Mesendoderm (in vitro differentiated cells): ENCODE measurements around the gene LGR5.
"Not testable (repeated sequence)": the region's sequence is repeated elsewhere in the genome, so short reads cannot be mapped to it uniquely, and the experiment has no call there.

Source experiments
- DNase-seq: peaks from one replicate; pipeline ENCODE4 v3.0.0; 2013
- H2AK5ac ChIP-seq: 2 replicates; pipeline ENCODE4 v1.6.1; 2013; ENCODE audit warnings: low read length, inconsistent platforms
- H2BK120ac ChIP-seq: 2 replicates; pipeline ENCODE4 v1.6.1; 2013; ENCODE audit warnings: low read depth, mild to moderate bottlenecking, low read length, moderate library complexity, mixed read lengths
- H2BK15ac ChIP-seq: replicated peaks from 2 replicates; pipeline ENCODE4 v1.6.1; 2013; ENCODE audit warnings: low read depth, mild to moderate bottlenecking, moderate library complexity
- H2BK5ac ChIP-seq: 2 replicates; pipeline ENCODE4 v1.6.1; 2013; ENCODE audit warnings: low read length, inconsistent platforms
- H3K18ac ChIP-seq: 2 replicates; pipeline ENCODE4 v1.6.1; 2013; ENCODE audit warnings: mild to moderate bottlenecking, low read length, mixed read lengths
- H3K23ac ChIP-seq: one replicate; pipeline ENCODE4 v1.6.1; 2013; ENCODE audit warnings: low read length
- H3K27ac ChIP-seq: 2 replicates; pipeline ENCODE4 v1.5.1; 2013; ENCODE audit warnings: low read depth, mild to moderate bottlenecking, inconsistent platforms, low read length, moderate library complexity
- H3K27me3 ChIP-seq: 2 replicates; pipeline ENCODE4 v1.6.1; 2013; ENCODE audit warnings: low read length, control low read depth, mild to moderate bottlenecking, inconsistent platforms; ENCODE audit not compliant: insufficient read depth, poor library complexity
- H3K36me3 ChIP-seq: 2 replicates; pipeline ENCODE4 v1.6.1; 2013; ENCODE audit warnings: low read length, inconsistent platforms; ENCODE audit not compliant: control insufficient read depth, insufficient read depth
- H3K4ac ChIP-seq: one replicate; pipeline ENCODE4 v1.6.1; 2013; ENCODE audit warnings: low read depth, mild to moderate bottlenecking, low read length, moderate library complexity
- H3K4me1 ChIP-seq: 2 replicates; pipeline ENCODE4 v1.6.1; 2013; ENCODE audit warnings: low read depth, low read length, inconsistent platforms; ENCODE audit not compliant: control insufficient read depth
- H3K4me2 ChIP-seq: 2 replicates; pipeline ENCODE4 v1.6.1; 2013; ENCODE audit warnings: low read length
- H3K4me3 ChIP-seq: 2 replicates; pipeline ENCODE4 v1.5.1; 2013; ENCODE audit warnings: mild to moderate bottlenecking, low read length
- H3K56ac ChIP-seq: one replicate; pipeline ENCODE4 v1.6.1; 2013; ENCODE audit warnings: low read length
- H3K79me1 ChIP-seq: 2 replicates; pipeline ENCODE4 v1.6.1; 2013; ENCODE audit warnings: low read length, inconsistent platforms
- H3K79me2 ChIP-seq: 2 replicates; pipeline ENCODE4 v1.6.1; 2013; ENCODE audit warnings: mild to moderate bottlenecking, low read length; ENCODE audit not compliant: control insufficient read depth, insufficient read depth
- H3K9ac ChIP-seq: 2 replicates; pipeline ENCODE4 v1.6.1; 2013; ENCODE audit warnings: low read length, inconsistent platforms
- H4K5ac ChIP-seq: one replicate; pipeline ENCODE4 v1.6.1; 2013; ENCODE audit warnings: low read length
- H4K8ac ChIP-seq: one replicate; pipeline ENCODE4 v1.6.1; 2013; ENCODE audit warnings: low read depth, mild to moderate bottlenecking, control low read depth, low read length, moderate library complexity
- WGBS: extraction: QIAGEN DNeasy Blood & Tissue Kit; methylation state at CpG from one replicate; pipeline ENCODE4 v1.1.7; 2013; ENCODE audit warnings: low lambda C conversion rate, missing lambda C conversion rate; ENCODE audit not compliant: insufficient coverage; ENCODE audit errors: extremely low coverage; 5-methylcytosine and 5-hydroxymethylcytosine counted together

The LGR5 gene

GRCh38 chr12:71567537-71567936 is 127.9 kb downstream of the LGR5 start:
- H4K8ac ChIP-seq: no peak overlapping the region
- H3K27ac ChIP-seq: no peak overlapping the region
- no peaks in the 10 kb centered on the region for H3K79me2 ChIP-seq
- H3K79me1 ChIP-seq: no peaks in the 10 kb centered on the region
- H3K56ac ChIP-seq: no peak overlapping the region
- WGBS: no CpG with 5 or more reads among the region's 3 CpGs
- no peak for DNase-seq
- no peak overlapping the region for H3K23ac ChIP-seq
- no peak overlapping the region for H2BK15ac ChIP-seq
- no peaks in the 10 kb centered on the region for H3K27me3 ChIP-seq
- no peak overlapping the region for H3K4me3 ChIP-seq
- no peak overlapping the region for H2BK5ac ChIP-seq
- no peak overlapping the region for H3K18ac ChIP-seq
- no peak overlapping the region for H2BK120ac ChIP-seq
- H3K4ac ChIP-seq: no peak overlapping the region
- no peaks in the 10 kb centered on the region for H3K36me3 ChIP-seq
- no peak overlapping the region for H2AK5ac ChIP-seq
- no peaks in the 10 kb centered on the region for H3K4me1 ChIP-seq
- no peak overlapping the region for H4K5ac ChIP-seq
- H3K4me2 ChIP-seq: no peak overlapping the region
- no peak overlapping the region for H3K9ac ChIP-seq

- not testable (repeated sequence) for H3K56ac ChIP-seq, H3K4me1 ChIP-seq, DNase-seq, H3K4me2 ChIP-seq, H3K9ac ChIP-seq, H3K36me3 ChIP-seq, H3K27me3 ChIP-seq, H2BK120ac ChIP-seq, H3K27ac ChIP-seq, H3K4ac ChIP-seq, H2AK5ac ChIP-seq, H4K5ac ChIP-seq, H3K79me1 ChIP-seq, H4K8ac ChIP-seq, H3K79me2 ChIP-seq, H2BK15ac ChIP-seq, H3K18ac ChIP-seq, H3K4me3 ChIP-seq, H2BK5ac ChIP-seq, H3K23ac ChIP-seq
- WGBS: no CpG with 5 or more reads among the region's 6 CpGs
Observed at GRCh38 chr12:71569885-71570284, 130.3 kb downstream of the LGR5 start.

GRCh38 chr12:71576496-71576895 is 136.9 kb downstream of the LGR5 start:
- Histone ChIP-seq H4K8ac (no peak overlapping the region), H3K79me1 (no peaks in the 10 kb centered on the region), H3K56ac (no peak overlapping the region), H2BK15ac (no peak overlapping the region), H3K27me3 (no peaks in the 10 kb centered on the region), H2BK5ac (no peak overlapping the region), H4K5ac (no peak overlapping the region), H3K27ac (no peak overlapping the region), H3K4ac (no peak overlapping the region), H3K36me3 (no peaks in the 10 kb centered on the region), H2BK120ac (no peak overlapping the region), H3K79me2 (no peaks in the 10 kb centered on the region), H3K4me1 (no peaks in the 10 kb centered on the region), H3K4me3 (no peak overlapping the region), H3K9ac (no peak overlapping the region), H2AK5ac (no peak overlapping the region), H3K18ac (no peak overlapping the region), H3K4me2 (no peak overlapping the region), H3K23ac (no peak overlapping the region)
- no peak for DNase-seq
- WGBS: no CpG with 5 or more reads among the region's 3 CpGs

DNA sequence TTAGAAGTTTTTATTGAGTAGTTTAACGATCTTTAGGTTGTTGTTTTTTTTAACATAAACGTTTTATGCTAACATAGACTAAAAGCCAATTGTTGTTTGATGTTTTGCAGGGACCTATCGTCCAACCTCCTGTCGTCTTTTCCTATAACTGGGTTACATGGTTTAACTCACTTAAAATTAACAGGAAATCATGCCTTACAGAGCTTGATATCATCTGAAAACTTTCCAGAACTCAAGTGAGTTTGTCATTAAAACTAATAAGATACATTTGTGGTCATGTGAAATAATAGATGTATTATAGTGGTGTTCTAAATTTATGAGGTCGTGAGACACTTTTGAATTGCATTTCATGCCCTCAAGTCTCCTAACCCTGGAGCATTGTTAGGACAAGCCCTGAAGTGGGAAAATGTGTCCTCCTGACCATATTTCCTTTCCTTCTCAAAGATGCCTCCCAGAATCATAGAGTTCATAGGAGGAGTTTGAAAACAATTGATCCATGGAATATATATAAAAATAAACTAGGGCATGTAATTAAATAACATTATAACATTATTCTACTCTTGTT is 139.2 kb downstream of the LGR5 start:
- no peak overlapping the region for H3K27ac ChIP-seq
- no peaks in the 10 kb centered on the region for H3K79me1 ChIP-seq
- no peak overlapping the region for H3K4me2 ChIP-seq
- no peaks in the 10 kb centered on the region for H3K27me3 ChIP-seq
- H3K4ac ChIP-seq: no peak overlapping the region
- no peaks in the 10 kb centered on the region for H3K4me1 ChIP-seq
- H3K18ac ChIP-seq: no peak overlapping the region
- DNase-seq: no peak
- H3K9ac ChIP-seq: no peak overlapping the region
- H3K36me3 ChIP-seq: no peaks in the 10 kb centered on the region
- H4K5ac ChIP-seq: no peak overlapping the region
- WGBS: no CpG with 5 or more reads among the region's 5 CpGs
- H2BK5ac ChIP-seq: no peak overlapping the region
- H3K79me2 ChIP-seq: no peaks in the 10 kb centered on the region
- H2BK120ac ChIP-seq: no peak overlapping the region
- no peak overlapping the region for H3K56ac ChIP-seq
- H3K23ac ChIP-seq: no peak overlapping the region
- no peak overlapping the region for H2AK5ac ChIP-seq
- H4K8ac ChIP-seq: no peak overlapping the region
- H3K4me3 ChIP-seq: no peak overlapping the region
- no peak overlapping the region for H2BK15ac ChIP-seq

DNA sequence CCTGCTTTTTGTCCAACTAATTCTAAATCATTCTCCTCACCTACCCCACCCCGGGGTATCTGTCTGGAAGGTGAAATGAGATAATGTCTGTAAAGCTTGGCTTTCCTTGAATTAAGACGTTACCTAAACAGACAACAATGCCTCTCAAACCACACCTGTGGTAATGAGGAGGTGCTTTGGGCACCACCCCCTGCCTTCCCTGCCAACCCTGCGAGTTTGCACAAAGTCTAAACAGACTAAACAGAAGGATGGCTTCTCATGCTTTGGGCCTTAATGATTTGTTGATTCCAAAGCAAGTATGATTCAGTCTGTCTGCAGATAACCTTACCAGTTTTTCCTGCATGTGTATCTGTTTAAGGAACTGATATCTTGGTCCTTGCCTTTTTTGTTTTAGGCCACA is 141.6 kb downstream of the LGR5 start:
- H3K27me3 ChIP-seq: no peaks in the 10 kb centered on the region
- no peak overlapping the region for H3K9ac ChIP-seq
- H3K18ac ChIP-seq: no peak overlapping the region
- no peaks in the 10 kb centered on the region for H3K79me1 ChIP-seq
- H3K4me1 ChIP-seq: no peaks in the 10 kb centered on the region
- H4K8ac ChIP-seq: no peak overlapping the region
- H2AK5ac ChIP-seq: no peak overlapping the region
- H3K27ac ChIP-seq: no peak overlapping the region
- H3K23ac ChIP-seq: no peak overlapping the region
- H3K36me3 ChIP-seq: no peaks in the 10 kb centered on the region
- H2BK120ac ChIP-seq: no peak overlapping the region
- WGBS: no CpG with 5 or more reads among the region's 3 CpGs
- H2BK15ac ChIP-seq: no peak overlapping the region
- peak; percentile 79 for DNase-seq
- no peak overlapping the region for H3K4me2 ChIP-seq
- H4K5ac ChIP-seq: no peak overlapping the region
- no peak overlapping the region for H3K4me3 ChIP-seq
- H3K79me2 ChIP-seq: no peaks in the 10 kb centered on the region
- H3K4ac ChIP-seq: no peak overlapping the region
- H2BK5ac ChIP-seq: no peak overlapping the region
- no peak overlapping the region for H3K56ac ChIP-seq

GRCh38 chr12:71582925-71583324 is 143.3 kb downstream of the LGR5 start:
- no peak overlapping the region for H3K23ac ChIP-seq

More at GRCh38 chr12:71582925-71583324, 143.3 kb downstream of the LGR5 start:
- Histone ChIP-seq H3K4ac (no peak overlapping the region), H2BK5ac (no peak overlapping the region), H3K36me3 (no peaks in the 10 kb centered on the region), H3K27me3 (no peaks in the 10 kb centered on the region), H3K27ac (no peak overlapping the region), H3K9ac (no peak overlapping the region), H4K5ac (no peak overlapping the region), H3K56ac (no peak overlapping the region), H2AK5ac (no peak overlapping the region), H4K8ac (no peak overlapping the region), H3K79me2 (no peaks in the 10 kb centered on the region), H3K4me3 (no peak overlapping the region), H3K4me1 (no peaks in the 10 kb centered on the region), H3K79me1 (no peaks in the 10 kb centered on the region), H2BK120ac (no peak overlapping the region), H3K18ac (no peak overlapping the region), H3K4me2 (no peak overlapping the region), H2BK15ac (no peak overlapping the region)
- no CpG with 5 or more reads among the region's 2 CpGs for WGBS
- DNase-seq: no peak
